Epithelial cell of proximal tubule (primary cell): Measurements from ENCODE around the gene LARGE1. TPM values are rescaled to one million over a fixed set of nuclear protein-coding genes. Genes with fewer than 3 reads are reported as not detected.

Experiments
- DNase-seq: peaks from one replicate; pipeline ENCODE4 v3.0.0-alpha.2; 2011; ENCODE audit warnings: low read depth
- H3K4me3 ChIP-seq: 2 replicates; pipeline ENCODE4 v1.5.1; 2011; ENCODE audit warnings: low read depth, mild to moderate bottlenecking, low read length
- CTCF ChIP-seq: conservative IDR thresholded peaks from 2 replicates; pipeline ENCODE4 v1.5.1; 2012; ENCODE audit warnings: low read depth, mild to moderate bottlenecking, low read length
- total RNA-seq: library from RNA; depleted of rRNA; stranded (reverse); fragments of >200 nt; gene quantifications from 2 replicates; pipeline ENCODE4 v1.2.3, GENCODE V29; 2015

The LARGE1 gene
- total RNA-seq, 1 donor from 2014 or later: 18.3 TPM

GRCh38 chr22:33537059-33537458, 383.2 kb downstream of the LARGE1 start:
- DNase-seq: no peak
- TF ChIP-seq CTCF: no peak
- no peak overlapping the region for H3K4me3 ChIP-seq

GRCh38 chr22:33535937-33536875, 384.1 kb downstream of the LARGE1 start:
- no peak overlapping the region for H3K4me3 ChIP-seq
- no peak for TF ChIP-seq CTCF
- no peak for DNase-seq

- DNase-seq: no peak
Measured at GRCh38 chr22:33529424-33530113, 390.7 kb downstream of the LARGE1 start.

GRCh38 chr22:33528183-33528582, 392.1 kb downstream of the LARGE1 start:
- no peak for DNase-seq
- TF ChIP-seq CTCF: no peak
- H3K4me3 ChIP-seq: no peak overlapping the region

More at GRCh38 chr22:33529424-33530113, 390.7 kb downstream of the LARGE1 start:
- no peak overlapping the region for H3K4me3 ChIP-seq
- no peak for TF ChIP-seq CTCF

- H3K4me3 ChIP-seq: no peak overlapping the region
- TF ChIP-seq CTCF: no peak
- no peak for DNase-seq
Measured at GRCh38 chr22:33526434-33527107, 393.7 kb downstream of the LARGE1 start.

- TF ChIP-seq CTCF: no peak
Measured at GRCh38 chr22:33524511-33525260, 395.6 kb downstream of the LARGE1 start.

More at GRCh38 chr22:33524511-33525260, 395.6 kb downstream of the LARGE1 start:
- DNase-seq: peak; percentile 94
- H3K4me3 ChIP-seq: no peak overlapping the region
